ENCODE measurements around the gene TUT7.

DNA sequence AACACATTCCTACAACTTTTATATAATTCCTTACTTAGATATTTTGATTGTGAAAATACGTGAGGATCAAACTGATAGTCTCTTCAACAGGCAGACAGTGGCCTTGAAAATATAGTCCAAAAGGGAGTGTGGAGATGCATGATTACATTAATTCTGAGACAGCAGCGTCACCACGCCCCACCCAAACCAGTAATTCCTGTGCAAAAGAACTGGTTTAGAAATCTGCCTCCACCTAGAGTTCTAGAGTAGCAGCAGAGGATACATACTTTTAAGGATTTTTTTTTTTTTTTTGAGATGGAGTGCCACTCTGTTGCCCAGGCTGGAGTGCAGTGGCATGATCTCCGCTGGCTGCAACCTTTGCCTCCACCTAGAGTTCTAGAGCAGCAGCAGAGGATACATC, 1.6 kb upstream of the TUT7 start:
- TF ChIP-seq, protein P1, sequence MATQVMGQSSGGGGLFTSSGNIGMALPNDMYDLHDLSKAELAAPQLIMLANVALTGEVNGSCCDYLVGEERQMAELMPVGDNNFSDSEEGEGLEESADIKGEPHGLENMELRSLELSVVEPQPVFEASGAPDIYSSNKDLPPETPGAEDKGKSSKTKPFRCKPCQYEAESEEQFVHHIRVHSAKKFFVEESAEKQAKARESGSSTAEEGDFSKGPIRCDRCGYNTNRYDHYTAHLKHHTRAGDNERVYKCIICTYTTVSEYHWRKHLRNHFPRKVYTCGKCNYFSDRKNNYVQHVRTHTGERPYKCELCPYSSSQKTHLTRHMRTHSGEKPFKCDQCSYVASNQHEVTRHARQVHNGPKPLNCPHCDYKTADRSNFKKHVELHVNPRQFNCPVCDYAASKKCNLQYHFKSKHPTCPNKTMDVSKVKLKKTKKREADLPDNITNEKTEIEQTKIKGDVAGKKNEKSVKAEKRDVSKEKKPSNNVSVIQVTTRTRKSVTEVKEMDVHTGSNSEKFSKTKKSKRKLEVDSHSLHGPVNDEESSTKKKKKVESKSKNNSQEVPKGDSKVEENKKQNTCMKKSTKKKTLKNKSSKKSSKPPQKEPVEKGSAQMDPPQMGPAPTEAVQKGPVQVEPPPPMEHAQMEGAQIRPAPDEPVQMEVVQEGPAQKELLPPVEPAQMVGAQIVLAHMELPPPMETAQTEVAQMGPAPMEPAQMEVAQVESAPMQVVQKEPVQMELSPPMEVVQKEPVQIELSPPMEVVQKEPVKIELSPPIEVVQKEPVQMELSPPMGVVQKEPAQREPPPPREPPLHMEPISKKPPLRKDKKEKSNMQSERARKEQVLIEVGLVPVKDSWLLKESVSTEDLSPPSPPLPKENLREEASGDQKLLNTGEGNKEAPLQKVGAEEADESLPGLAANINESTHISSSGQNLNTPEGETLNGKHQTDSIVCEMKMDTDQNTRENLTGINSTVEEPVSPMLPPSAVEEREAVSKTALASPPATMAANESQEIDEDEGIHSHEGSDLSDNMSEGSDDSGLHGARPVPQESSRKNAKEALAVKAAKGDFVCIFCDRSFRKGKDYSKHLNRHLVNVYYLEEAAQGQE (IDR thresholded peaks at IDR 0.05; ENCODE audit: insufficient read depth in 1 of 2, low read depth in 2 of 2, low read length in 1 of 2): no peak
- TF ChIP-seq, protein P2, sequence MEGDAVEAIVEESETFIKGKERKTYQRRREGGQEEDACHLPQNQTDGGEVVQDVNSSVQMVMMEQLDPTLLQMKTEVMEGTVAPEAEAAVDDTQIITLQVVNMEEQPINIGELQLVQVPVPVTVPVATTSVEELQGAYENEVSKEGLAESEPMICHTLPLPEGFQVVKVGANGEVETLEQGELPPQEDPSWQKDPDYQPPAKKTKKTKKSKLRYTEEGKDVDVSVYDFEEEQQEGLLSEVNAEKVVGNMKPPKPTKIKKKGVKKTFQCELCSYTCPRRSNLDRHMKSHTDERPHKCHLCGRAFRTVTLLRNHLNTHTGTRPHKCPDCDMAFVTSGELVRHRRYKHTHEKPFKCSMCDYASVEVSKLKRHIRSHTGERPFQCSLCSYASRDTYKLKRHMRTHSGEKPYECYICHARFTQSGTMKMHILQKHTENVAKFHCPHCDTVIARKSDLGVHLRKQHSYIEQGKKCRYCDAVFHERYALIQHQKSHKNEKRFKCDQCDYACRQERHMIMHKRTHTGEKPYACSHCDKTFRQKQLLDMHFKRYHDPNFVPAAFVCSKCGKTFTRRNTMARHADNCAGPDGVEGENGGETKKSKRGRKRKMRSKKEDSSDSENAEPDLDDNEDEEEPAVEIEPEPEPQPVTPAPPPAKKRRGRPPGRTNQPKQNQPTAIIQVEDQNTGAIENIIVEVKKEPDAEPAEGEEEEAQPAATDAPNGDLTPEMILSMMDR (IDR thresholded peaks at IDR 0.05): no peak
- TF ChIP-seq POLR2AphosphoS5 (IDR thresholded peaks at IDR 0.05; ENCODE audit: low read depth, low read length) (no peak), SIN3A (IDR thresholded peaks at IDR 0.05; ENCODE audit: borderline replicate concordance, insufficient read depth, low read depth, low read length) (no peak), TCF7L2 (IDR thresholded peaks at IDR 0.05; ENCODE audit: low read depth, low read length) (no peak)
